Measurements from ENCODE around the gene SNX5.
A peak's percentile ranks its signal among the peaks of the same experiment; 100 is the strongest.

The SNX5 gene

DNA sequence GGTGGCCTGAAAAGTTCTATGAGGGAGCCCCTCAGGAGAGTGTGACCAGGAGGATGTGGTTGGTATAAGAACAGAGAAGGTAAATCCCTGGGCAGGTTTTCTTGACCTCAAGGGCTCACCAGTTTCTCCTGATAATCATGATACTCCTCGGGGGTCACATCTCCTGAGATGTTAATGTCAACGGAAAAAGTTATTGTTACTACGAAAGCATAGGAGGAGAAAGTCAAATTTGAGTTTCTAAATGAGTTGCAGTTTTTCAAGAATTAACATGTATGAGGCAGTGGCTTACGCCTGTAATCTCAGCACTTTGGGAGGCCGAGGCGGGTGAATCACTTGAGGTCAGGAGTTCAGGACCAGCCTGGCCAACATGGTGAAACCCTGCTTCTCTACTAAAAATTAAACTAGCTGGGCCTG, 23.6 kb upstream of the SNX5 start:
- Histone ChIP-seq H3K36me3 (ENCODE audit: insufficient read depth, low read length) (peaks cover 38% of the 10 kb centered on the region), H3K9me3 (ENCODE audit: insufficient read depth, low read depth, low read length) (no peaks in the 10 kb centered on the region), H3K9ac (ENCODE audit: low read depth, low read length) (no peak overlapping the region), H3K27ac (ENCODE audit: low read depth, low read length) (no peak overlapping the region), H3K27me3 (ENCODE audit: insufficient read depth, low read length) (no peaks in the 10 kb centered on the region), H3K4me3 (ENCODE audit: low read length) (no peak overlapping the region), H3K4me1 (ENCODE audit: insufficient read depth, low read length) (peaks cover 5% of the 10 kb centered on the region; the same call in 1 of the 2 replicates)
- WGBS, result 95% methylated on average over 6 of the region's 6 CpGs

DNA sequence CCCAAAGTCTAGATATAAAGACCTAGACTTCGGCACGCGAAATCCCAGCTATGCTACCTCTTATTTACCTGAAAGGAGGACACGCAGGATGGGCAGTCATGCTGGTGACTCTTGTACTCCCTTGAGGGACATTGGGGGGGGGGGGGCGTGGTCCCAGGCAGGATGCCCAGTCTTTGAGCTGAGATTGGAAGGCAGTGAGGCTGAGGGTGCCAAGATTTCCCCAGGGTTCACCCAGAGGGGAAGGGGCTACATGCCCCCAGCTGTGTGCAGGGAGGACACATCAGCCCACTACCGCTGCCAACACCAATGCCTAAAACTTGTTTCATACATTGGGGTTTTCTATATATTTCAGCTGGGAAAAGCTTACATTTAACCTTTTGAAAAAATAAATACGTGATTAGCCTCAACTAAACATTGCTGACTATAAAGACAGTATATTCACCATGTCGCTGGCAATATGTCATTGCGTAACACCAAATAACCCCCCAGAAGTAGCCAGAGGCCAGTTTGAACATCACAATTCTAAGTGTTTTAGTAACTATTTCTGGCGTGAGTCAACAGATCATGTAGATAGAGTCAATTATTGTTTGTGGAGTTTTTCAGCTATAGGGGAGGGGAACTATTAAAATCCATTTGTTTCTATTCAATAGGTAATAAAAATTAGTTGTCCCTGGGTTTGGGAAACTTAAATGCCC, 21.8 kb upstream of the SNX5 start:
- WGBS, result 94% methylated on average over 9 of the region's 10 CpGs
- peaks cover 50% of the 10 kb centered on the region for H3K36me3 ChIP-seq (ENCODE audit: insufficient read depth, low read length)
- H3K27me3 ChIP-seq (ENCODE audit: insufficient read depth, low read length), result no peaks in the 10 kb centered on the region
- H3K9ac ChIP-seq (ENCODE audit: low read depth, low read length), result no peak overlapping the region
- H3K27ac ChIP-seq (ENCODE audit: low read depth, low read length), result no peak overlapping the region
- no peaks in the 10 kb centered on the region for H3K4me1 ChIP-seq (ENCODE audit: insufficient read depth, low read length)
- H3K9me3 ChIP-seq (ENCODE audit: insufficient read depth, low read depth, low read length), result no peaks in the 10 kb centered on the region
- no peak overlapping the region for H3K4me3 ChIP-seq (ENCODE audit: low read length)

GRCh38 chr20:17987988-17988387, 19.4 kb upstream of the SNX5 start:
- Histone ChIP-seq H3K9ac (ENCODE audit: low read depth, low read length) (no peak overlapping the region), H3K9me3 (ENCODE audit: insufficient read depth, low read depth, low read length) (no peaks in the 10 kb centered on the region), H3K27ac (ENCODE audit: low read depth, low read length) (no peak overlapping the region), H3K36me3 (ENCODE audit: insufficient read depth, low read length) (peaks cover 61% of the 10 kb centered on the region), H3K4me3 (ENCODE audit: low read length) (no peak overlapping the region), H3K4me1 (ENCODE audit: insufficient read depth, low read length) (peaks cover 14% of the 10 kb centered on the region), H3K27me3 (ENCODE audit: insufficient read depth, low read length) (no peaks in the 10 kb centered on the region)
- 97% methylated on average over 3 of the region's 3 CpGs for WGBS

DNA sequence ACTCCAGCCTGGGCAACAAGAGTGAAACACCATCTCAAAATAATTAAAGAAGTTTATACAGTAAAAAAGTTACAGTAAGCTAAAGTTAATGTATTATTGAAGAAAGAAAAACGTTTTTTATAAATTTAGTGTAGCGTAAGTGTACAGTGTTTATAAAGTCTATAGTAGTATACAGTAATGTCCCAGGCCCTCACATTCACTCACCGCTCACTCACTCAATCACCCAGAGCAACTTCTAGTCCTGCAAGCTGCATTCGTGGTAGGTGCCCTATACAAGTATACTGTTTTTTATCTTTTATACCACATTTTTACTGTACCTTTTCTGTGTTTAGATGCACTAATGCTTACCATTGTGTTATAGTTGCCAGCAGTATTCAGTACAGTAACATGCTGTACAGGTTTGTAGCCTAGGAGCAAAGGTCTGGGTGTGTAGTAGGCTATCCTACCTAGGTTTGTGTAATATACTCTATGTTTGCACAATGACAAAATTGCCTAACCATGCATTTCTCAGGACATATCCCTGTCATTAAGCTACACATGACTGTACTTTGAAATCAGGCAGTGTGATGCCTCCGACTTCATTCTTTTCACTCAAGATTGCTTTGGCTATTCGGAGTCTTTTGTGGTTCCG, 16.9 kb upstream of the SNX5 start:
- WGBS, result 94% methylated on average over 7 of the region's 7 CpGs
- peaks cover 73% of the 10 kb centered on the region for H3K36me3 ChIP-seq (ENCODE audit: insufficient read depth, low read length)
- no peak overlapping the region for H3K4me3 ChIP-seq (ENCODE audit: low read length)
- no peak overlapping the region for H3K27ac ChIP-seq (ENCODE audit: low read depth, low read length)
- H3K9me3 ChIP-seq (ENCODE audit: insufficient read depth, low read depth, low read length), result no peaks in the 10 kb centered on the region
- no peaks in the 10 kb centered on the region for H3K27me3 ChIP-seq (ENCODE audit: insufficient read depth, low read length)
- no peak overlapping the region for H3K9ac ChIP-seq (ENCODE audit: low read depth, low read length)
- peaks cover 21% of the 10 kb centered on the region for H3K4me1 ChIP-seq (ENCODE audit: insufficient read depth, low read length)

DNA sequence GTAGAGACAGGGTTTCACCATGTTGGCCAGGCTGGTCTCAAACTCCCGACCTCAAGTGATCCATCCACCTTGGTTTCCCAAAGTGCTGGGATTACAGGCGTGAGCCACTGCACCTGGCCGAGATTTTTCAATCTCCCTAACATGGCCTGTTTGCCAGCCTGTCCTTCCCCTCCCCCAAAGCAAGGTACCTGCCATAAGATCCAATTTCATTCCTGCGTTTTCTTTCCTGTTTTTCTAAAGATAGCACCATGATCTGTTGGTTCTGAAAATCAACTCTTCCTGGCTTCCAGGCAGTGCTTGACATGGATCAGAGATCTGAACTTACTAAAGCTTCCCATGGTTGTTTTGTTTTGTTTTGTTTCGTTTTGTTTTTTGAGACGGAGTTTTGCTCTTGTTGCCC, 7.7 kb upstream of the SNX5 start:
- Histone ChIP-seq H3K4me3 (ENCODE audit: low read length) (no peak overlapping the region), H3K27ac (ENCODE audit: low read depth, low read length) (no peak overlapping the region), H3K9ac (ENCODE audit: low read depth, low read length) (no peak overlapping the region), H3K36me3 (ENCODE audit: insufficient read depth, low read length) (peaks cover 76% of the 10 kb centered on the region), H3K9me3 (ENCODE audit: insufficient read depth, low read depth, low read length) (no peaks in the 10 kb centered on the region), H3K4me1 (ENCODE audit: insufficient read depth, low read length) (peaks cover 13% of the 10 kb centered on the region; the same call in 1 of the 2 replicates), H3K27me3 (ENCODE audit: insufficient read depth, low read length) (no peaks in the 10 kb centered on the region)
- 96% methylated on average over 6 of the region's 6 CpGs for WGBS

GRCh38 chr20:17972121-17972520, 3.5 kb upstream of the SNX5 start:
- H3K27me3 ChIP-seq (ENCODE audit: insufficient read depth, low read length), result no peaks in the 10 kb centered on the region
- peak overlapping the region; percentile 87 for H3K4me3 ChIP-seq (ENCODE audit: low read length)
- H3K36me3 ChIP-seq (ENCODE audit: insufficient read depth, low read length), result peaks cover 63% of the 10 kb centered on the region
- H3K27ac ChIP-seq (ENCODE audit: low read depth, low read length), result no peak overlapping the region
- 57% methylated on average over 2 of the region's 2 CpGs for WGBS
- H3K4me1 ChIP-seq (ENCODE audit: insufficient read depth, low read length), result peaks cover 24% of the 10 kb centered on the region
- H3K9ac ChIP-seq (ENCODE audit: low read depth, low read length), result peak overlapping the region; percentile 99
- H3K9me3 ChIP-seq (ENCODE audit: insufficient read depth, low read depth, low read length), result no peaks in the 10 kb centered on the region

GRCh38 chr20:17971300-17972013, 2.9 kb upstream of the SNX5 start:
- no peaks in the 10 kb centered on the region for H3K27me3 ChIP-seq (ENCODE audit: insufficient read depth, low read length)
- no peaks in the 10 kb centered on the region for H3K9me3 ChIP-seq (ENCODE audit: insufficient read depth, low read depth, low read length)
- peak overlapping the region; percentile 32 for H3K27ac ChIP-seq (ENCODE audit: low read depth, low read length)
- 17% methylated on average over 7 of the region's 7 CpGs for WGBS
- peaks cover 24% of the 10 kb centered on the region for H3K4me1 ChIP-seq (ENCODE audit: insufficient read depth, low read length)
- peak overlapping the region; percentile 87 for H3K4me3 ChIP-seq (ENCODE audit: low read length)
- H3K9ac ChIP-seq (ENCODE audit: low read depth, low read length), result peak overlapping the region; percentile 99
- peaks cover 64% of the 10 kb centered on the region for H3K36me3 ChIP-seq (ENCODE audit: insufficient read depth, low read length)

DNA sequence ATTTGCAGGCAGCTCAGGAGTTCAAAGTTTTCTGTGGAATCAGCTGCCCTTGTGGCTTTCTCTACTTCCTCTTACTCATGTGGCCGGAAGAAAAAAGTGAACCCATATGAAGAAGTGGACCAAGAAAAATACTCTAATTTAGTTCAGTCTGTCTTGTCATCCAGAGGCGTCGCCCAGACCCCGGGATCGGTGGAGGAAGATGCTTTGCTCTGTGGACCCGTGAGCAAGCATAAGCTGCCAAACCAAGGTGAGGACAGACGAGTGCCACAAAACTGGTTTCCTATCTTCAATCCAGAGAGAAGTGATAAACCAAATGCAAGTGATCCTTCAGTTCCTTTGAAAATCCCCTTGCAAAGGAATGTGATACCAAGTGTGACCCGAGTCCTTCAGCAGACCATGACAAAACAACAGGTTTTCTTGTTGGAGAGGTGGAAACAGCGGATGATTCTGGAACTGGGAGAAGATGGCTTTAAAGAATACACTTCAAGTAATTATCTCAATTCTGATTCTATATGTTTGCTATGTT, 1.4 kb upstream of the SNX5 start:
- no peaks in the 10 kb centered on the region for H3K9me3 ChIP-seq (ENCODE audit: insufficient read depth, low read depth, low read length)
- H3K4me3 ChIP-seq (ENCODE audit: low read length), result peak overlapping the region; percentile 87
- 7% methylated on average over 9 of the region's 9 CpGs for WGBS
- H3K27ac ChIP-seq (ENCODE audit: low read depth, low read length), result peak overlapping the region; percentile 98
- peak overlapping the region; percentile 99 for H3K9ac ChIP-seq (ENCODE audit: low read depth, low read length)
- H3K27me3 ChIP-seq (ENCODE audit: insufficient read depth, low read length), result no peaks in the 10 kb centered on the region
- H3K4me1 ChIP-seq (ENCODE audit: insufficient read depth, low read length), result peaks cover 34% of the 10 kb centered on the region
- peaks cover 63% of the 10 kb centered on the region for H3K36me3 ChIP-seq (ENCODE audit: insufficient read depth, low read length)

DNA sequence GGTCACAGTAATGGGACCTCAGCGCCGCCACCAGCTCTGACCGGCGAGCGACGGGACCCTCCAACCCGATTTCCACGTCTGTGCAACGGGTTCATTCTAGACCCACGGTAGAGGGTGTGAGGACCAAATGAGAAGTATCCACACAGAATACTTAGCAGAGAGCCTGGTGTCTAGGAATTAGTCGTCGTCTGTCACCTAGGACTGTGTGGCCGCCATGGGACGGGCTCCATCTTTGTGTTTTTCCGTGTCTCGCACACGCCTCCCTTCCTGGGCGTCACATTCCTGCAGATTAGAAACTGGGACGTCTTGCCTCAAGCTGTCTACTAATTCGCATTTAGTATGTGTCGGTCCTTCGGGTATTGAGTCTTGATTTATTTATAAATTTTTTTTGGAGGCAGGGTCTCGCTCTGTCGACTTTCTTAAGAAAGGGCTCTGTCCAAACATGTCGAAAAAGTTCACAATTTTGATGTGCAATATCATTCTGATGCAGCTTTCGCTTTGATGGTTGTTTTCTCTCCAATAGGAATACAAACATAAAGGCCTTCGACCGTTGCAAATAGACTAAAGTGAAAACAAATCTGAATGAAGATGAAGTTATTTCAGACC, 787 bp upstream of the SNX5 start:
- Histone ChIP-seq H3K27ac (ENCODE audit: low read depth, low read length) (peak overlapping the region; percentile 98), H3K27me3 (ENCODE audit: insufficient read depth, low read length) (no peaks in the 10 kb centered on the region), H3K4me3 (ENCODE audit: low read length) (peak overlapping the region; percentile 87), H3K9me3 (ENCODE audit: insufficient read depth, low read depth, low read length) (no peaks in the 10 kb centered on the region), H3K9ac (ENCODE audit: low read depth, low read length) (peak overlapping the region; percentile 99), H3K36me3 (ENCODE audit: insufficient read depth, low read length) (peaks cover 63% of the 10 kb centered on the region), H3K4me1 (ENCODE audit: insufficient read depth, low read length) (peaks cover 39% of the 10 kb centered on the region)
- under 1% methylated on average over 28 of the region's 28 CpGs for WGBS

DNA sequence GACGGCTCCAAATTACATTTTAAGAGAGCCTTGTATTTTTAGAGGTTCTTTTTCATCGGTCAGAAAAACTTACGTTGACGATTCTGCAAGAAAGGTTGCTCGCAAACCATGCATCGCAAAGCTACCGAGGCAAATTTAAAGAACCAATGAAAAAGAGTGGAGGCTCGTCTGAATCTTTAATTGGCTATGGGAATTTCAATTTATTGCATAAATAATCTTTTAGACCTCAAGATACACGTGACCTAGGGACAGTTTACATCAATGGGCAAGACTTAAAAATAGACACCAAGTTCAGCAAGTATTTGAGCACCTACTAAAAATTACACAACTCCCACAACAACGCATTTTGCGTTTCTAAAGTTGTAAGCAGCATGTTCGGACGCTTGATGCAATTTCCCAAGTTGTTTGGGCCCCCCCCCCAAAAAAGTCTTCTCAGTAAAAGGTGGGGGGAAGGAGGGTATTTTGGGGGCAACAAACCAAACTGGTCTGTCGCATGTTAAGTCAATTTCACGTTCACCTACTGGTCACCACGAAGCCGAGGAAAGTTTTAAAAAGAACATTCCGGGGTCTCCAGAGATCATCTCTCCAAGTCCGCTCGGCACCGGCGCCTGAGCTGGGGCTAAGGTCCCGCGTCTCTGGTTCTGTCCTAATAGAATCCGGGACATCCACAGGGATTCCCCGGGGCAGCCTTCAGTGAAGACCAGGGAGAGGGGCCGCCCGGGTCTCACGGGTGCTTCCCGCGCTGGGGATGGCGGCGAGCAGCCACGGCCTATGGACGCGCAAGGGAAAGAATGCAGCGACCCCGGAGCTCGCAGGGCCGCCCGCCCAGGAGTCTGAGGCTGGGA, 851 bp downstream of the SNX5 start:
- under 1% methylated on average over 41 of the region's 41 CpGs for WGBS
- Histone ChIP-seq H3K27me3 (ENCODE audit: insufficient read depth, low read length) (no peaks in the 10 kb centered on the region), H3K4me3 (ENCODE audit: low read length) (peak overlapping the region; percentile 87), H3K4me1 (ENCODE audit: insufficient read depth, low read length) (peaks cover 54% of the 10 kb centered on the region), H3K9ac (ENCODE audit: low read depth, low read length) (peak overlapping the region; percentile 99), H3K36me3 (ENCODE audit: insufficient read depth, low read length) (peaks cover 71% of the 10 kb centered on the region), H3K9me3 (ENCODE audit: insufficient read depth, low read depth, low read length) (no peaks in the 10 kb centered on the region), H3K27ac (ENCODE audit: low read depth, low read length) (peak overlapping the region; percentile 98)

Data from HUES64 (cell line).